ENCODE results near the gene TAF1A.
"Not testable (repeated sequence)": the region's sequence is repeated elsewhere in the genome, so short reads cannot be mapped to it uniquely, and the experiment has no call there.

The TAF1A gene

DNA sequence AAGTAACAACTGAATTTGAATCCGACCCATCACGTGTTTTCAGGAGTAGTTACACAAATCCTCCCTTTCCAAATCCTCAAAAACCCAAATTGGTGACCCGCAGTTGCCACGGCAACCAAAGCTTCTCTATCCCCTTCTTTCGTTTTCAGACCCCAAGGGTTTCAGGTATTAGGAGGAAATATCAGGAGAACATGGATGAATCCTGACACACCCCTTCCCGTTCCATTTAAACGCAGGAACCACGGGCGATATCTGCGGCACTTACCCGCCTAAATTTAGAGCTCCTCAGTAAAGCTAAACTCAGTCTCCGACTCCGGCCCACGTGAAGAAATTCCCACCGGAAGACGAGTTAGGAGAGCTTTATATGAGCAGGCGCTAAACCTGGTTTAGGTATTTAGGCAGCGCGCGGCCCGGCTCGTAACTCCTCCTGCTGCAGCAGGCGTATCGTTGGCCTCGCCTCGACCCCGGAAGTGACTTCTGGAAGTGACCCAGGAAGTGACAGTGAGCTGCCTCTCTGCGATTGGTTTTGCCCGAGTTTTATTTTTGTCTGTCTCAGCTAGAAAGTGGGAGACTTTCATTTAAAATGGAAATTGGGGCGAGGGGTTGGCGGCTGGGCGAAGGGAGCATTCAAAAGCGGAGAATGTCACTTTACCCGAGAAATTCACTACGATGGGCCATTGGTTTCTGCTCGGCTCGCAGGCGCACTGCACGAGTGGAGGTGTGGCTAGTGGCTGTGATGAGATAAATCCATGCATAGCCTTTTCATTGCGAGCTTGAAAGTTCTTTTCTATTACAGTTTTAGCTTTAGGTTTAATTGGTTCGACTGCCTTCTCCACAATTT is at the start of gene TAF1A:
TSS of gene TAF1A (minus strand) at position 472 of the 841 bp plus-strand sequence.
- DNase-seq: peak; percentile 64

DNA sequence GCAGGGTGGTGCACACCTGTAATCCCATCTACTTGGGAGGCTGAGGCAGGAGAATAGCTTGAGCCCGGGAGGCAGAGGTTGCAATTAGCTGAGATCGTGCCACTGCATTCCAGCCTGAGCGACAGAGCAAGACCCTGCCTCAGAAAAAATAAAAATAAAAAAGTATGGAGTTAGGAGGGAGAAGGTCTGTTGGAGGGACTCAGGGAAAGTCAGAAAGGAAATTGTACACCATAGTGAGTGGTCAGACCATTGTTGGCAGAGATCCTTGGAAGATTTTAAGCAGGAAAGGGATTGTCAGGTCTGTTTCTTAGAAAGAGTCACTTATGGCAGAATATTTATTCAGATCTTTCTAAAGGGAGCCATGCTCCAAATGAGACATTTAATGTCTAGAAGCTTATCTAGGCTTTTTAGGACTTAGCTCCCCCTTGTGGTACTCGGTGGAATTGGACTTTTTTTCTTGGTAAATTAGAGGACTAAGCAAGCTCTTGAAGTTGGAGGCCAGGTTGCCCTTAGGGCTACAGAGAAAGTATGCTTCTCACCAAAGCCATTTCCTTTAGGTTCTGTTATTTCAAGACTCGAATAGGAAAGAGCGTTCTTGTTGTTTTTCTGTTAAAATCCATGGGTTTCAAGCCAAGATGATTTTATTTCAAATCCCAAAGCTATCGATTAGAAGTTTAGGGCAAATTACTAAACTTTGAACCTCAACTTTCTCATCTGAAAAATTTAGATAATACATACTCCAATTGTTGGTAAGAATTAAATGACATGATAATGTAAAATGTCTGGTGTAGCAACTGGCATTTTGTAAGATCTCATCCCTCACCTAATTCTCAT is 44.7 kb upstream of the TAF1A start:
- peak; percentile 77 for DNase-seq

DNA sequence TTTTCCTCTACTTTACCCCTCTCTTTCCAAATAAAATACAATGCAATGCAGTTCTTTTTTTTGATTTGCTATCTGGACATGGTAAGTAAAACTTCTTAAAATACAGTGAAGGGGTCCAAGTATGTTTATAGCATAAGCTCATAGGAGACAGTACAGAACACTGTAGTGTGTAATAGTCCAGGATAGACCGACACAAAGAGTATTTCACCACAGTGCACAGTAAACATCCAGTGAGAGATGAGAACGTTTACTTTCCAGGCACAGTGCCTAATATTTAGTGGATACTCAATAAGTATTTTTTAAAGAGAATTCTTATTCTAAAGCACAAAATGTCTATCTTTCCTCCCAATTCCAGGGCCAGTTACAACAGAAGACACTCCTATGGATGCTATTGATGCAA is 43.0 kb upstream of the TAF1A start:
- no peak for DNase-seq

DNA sequence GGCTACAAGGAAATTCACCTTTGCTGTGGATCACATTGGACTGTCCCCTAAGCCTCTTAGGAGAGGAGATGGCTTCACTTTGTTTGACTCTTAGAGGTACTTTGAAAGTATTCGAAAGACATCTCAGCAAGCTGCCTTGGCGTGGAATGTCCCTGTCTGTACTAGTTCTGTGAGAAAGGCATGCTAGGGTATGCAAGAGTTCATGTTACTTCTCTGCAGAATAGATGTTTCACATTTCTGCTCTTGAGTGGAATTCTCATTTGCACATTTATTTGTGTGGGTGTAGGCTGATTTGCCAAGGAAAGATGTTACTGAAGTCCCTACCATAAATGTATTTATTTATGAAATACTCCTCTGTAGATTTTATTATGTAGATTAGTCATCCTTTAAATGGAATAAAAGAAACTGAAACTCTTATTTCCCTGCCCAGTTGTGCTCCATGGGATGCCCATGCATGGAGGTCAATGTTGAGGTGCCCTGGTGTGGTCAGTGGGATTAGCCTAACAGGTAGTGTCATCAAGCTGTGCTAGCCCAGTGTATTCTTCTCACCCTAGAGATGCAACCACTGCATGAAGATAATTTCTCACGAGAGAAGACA is 42.0 kb upstream of the TAF1A start:
- no peak for DNase-seq

DNA sequence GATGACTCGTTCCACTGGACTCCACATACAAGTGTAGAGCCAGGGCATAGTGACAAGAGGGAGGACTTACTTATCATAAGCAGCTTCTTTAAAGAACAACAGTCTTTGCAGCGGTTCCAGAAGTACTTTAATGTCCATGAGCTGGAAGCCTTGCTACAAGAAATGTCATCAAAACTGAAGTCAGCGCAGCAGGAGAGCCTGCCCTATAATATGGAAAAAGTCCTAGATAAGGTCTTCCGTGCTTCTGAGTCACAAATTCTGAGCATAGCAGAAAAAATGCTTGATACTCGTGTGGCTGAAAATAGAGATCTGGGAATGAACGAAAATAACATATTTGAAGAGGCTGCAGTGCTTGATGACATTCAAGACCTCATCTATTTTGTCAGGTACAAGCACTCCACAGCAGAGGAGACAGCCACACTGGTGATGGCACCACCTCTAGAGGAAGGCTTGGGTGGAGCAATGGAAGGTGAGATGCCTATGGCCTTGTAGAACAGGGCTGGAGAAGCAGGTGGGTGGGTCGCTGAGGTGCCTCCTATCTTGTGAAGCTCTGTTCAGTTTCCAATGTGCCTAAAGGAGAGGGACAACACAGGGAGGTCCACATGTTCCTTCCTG is 40.3 kb upstream of the TAF1A start:
- DNase-seq: no peak

DNA sequence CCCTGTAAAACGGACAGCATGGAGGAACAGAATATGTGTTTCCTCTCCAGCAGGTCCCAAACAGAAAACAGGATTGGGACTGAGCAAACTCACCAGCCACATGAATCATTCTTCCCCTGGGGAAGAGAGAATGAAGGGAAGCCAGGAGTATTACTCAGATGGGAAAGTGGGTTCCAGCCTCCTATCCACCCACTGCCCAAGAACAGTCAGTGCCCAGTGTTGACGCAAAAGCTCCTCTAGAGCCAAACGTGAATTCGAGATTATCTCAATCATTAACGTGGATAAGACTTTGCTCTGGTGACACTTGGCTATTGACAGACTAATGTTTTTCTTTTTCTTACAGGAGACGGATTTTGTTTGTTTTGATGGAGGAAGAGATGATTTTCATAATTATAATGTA is 37.5 kb upstream of the TAF1A start:
- DNase-seq: no peak

DNA sequence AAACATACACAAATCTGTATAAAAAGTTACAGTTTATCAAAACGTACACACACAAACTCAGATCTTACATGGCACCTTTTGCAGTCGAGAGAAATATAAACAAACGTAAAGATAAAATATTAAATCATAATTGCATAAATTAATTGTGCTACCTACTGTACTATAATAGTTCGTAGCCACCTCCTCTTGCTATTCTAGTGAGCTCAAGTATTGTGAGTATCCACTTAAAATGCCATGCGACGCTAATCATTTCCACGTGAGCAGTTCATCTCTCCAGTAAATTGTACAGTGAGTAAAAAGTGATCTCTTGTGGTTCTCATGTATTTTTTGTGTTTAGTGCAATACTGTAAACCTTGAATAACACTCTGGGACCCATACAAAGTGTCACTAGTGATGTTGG is 34.5 kb upstream of the TAF1A start:
- no peak for DNase-seq

DNA sequence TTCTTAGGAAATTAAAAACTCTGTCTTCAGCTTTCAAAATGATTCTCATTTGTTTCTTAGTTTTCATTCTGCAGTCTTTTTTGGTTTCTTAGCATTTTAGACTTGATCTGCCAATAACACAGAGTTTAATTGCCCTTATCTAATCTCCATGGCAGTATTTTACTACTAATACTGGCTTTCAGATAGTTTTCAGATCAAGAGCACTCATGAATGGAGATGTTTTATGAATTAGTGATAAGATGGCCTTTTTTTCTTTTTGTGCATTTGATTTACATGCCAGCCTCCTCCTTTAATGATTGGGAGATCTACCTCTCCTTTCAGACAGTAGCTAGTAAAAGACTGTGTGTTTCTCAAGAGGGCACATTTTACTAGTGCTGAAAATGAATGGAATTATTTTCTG is 33.7 kb upstream of the TAF1A start:
- no peak for DNase-seq

DNA sequence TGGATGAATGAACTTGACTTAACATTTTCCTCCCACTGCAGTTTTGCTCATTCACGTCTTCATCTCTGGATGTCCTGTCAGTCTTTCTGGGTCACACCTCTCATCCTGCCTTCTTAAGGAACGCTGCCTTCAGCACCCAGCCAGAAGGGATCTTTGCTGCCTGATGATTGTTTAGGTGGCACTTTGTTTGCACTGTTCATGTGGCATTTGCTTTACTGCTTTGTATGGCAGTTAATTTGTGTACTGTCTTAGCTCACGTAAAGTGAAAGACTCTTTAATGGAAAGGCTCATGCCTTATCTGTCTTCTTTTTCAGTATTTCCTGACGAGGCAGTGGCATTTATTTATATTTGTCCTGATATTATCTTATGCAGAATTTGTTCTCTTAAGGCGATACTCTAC is 33.0 kb upstream of the TAF1A start:
- no peak for DNase-seq

DNA sequence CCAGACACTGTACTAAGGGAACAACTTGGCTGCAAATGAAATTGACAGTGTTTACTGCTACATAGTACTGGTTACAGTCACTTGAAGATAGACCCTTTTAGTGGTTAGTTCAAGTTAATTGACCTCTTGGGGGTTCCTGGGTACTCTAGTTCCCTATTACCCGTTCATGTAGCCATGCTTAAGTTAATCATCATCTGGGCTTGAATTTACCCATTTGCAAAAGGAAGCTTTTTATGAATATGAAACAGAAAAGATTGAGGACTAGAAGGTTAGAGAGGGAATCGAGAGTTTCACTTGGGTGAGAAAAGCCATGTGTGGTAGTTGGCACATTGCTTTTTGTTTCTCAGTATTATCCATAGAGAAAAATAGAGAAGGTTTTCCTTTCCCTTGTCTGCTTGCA is 30.8 kb upstream of the TAF1A start:
- DNase-seq: no peak

DNA sequence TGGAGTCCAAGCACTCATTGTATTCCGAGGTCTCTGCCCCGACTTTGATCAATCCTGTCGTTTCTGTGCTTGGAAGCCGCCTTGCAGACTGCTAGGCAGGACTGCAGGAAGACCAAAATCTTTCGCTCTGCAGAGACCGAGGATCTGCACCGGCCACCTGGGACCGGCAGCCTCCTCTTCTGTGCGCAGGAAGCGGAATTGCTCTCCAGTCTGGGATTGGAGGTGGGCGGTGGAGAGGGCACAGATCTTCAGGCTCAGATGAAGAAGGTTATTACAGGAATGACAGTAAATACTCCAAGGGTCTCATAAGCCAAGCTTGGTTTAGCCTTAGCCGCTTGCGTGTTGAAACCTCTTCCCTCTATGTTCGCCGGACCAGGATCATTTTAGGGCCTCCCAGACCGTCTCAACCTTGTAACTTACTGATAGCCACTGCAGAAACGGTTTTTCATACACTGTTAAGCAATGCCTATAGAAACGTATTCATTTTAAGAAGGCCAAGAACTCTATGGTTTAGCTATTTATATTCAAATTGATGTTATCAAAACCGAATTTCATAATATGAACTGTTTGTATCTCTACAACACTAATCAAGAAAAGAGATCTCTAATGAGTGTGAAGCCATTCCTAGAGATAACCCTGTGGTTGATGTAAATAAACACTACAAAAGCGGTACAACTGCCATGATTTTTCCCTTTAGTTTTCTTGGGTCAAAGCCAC is 29.3 kb upstream of the TAF1A start:
- no peak for DNase-seq

DNA sequence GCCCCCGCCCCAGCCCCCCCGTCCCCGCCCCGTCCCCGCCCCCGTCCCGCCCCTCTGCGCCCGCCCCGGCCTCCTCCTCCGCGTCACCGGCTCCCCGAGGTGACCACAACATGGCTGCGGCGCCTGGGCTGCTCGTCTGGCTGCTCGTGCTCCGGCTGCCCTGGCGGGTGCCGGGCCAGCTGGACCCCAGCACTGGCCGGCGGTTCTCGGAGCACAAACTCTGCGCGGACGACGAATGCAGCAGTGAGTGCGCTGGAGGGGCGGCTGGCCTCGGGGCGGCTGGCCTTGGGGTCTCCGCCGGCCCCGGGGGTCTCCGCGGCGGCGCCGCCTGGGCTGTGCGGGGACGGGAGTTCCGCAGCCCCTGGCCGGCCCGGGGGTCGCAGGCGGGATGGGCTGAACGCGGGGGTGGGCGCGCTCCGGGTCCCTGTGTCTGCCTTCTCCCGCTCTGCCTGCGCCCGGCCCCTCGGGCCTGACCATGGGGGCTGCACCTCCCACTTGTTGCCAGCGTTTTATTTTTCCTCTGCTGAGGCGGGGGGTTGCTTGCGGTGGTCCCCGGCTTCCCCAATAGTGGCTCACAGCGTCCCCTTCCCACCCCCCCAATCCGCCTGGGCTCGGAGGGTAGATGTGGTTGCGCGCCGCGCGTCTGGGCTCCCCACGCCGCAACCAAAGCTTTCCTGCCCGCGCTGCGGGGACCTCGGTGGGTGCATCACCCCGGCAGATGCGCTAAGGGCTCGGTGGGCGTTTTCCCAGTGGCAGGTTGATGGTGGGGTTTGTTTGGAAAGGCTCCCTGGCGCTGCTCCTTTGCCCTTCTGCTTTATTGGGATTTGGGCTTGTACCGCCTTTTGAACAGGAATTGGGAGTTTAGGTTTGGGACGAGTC is 28.5 kb upstream of the TAF1A start, which contains the start of gene MIA3:
TSS of gene MIA3 (plus strand) at position 97 of the 879 bp plus-strand sequence. CDS start at position 111, 14 bp downstream.
- DNase-seq: no peak

DNA sequence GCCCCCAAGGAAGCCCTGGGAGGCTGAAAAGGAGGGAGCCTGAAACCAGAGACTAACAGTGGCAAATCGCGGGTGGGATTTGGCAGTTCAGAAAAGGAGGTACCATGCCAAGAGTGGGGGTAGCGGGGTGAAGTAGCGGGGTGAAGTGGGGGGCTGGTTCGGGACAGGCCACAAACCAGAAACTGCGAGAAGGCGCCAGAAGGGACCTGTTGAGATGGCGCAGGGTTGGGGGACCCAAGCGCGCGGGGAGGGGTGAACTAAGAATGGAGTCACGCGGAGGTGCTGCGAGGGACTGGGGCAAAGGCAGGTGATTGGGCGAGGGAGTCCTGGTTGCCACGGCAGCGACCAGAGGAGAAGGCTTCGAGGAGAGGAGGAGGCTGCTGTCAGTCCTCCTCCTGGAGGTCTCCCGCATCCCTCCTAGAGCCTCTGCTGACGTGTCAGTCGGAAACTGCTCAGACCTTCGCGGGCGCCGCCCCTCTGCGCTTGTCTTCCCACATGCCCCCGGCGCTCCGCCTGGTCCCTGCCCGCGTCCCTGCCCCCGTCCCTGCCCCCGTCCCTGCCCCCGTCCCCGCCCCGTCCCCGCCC is 27.7 kb upstream of the TAF1A start:
- DNase-seq: peak; percentile 29

DNA sequence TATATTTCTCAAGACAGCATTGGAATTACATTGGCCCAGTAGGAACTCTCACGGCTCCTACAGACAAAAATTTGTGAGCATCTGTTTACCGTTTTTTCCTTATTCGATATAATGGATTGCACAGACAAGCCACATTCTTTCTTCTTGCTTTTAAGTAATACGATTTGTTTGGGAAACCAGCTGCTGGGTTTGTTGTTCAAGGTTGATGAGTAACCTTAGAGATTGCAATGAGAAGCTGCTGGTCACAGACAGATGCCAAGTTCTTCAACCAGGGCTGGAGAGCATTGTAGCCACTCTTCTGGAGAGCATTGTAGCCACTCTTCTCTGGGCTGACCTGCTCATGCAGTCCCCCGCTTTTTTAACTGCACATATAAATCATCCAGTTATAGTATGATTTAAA is 26.8 kb upstream of the TAF1A start:
- DNase-seq: no peak

DNA sequence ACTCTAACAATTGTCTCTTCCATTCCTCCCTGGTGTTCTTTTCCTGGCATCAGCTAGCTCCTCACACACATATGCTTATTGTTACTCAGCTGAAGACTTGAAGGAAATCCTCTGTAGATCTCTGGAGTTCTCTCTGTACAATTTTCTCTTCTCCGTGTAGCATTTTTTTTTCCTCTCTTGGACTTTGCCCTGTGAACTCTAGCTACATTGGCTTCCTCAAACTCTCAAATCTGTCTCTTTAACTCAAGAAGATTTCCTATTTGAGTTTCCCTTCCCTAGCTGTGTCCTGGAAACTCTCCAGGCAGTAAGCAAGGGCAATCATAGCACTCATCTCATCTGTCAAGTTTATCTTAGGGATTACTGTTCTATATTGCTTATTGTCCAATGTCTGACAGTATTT is 23.9 kb upstream of the TAF1A start:
- DNase-seq: no peak

DNA sequence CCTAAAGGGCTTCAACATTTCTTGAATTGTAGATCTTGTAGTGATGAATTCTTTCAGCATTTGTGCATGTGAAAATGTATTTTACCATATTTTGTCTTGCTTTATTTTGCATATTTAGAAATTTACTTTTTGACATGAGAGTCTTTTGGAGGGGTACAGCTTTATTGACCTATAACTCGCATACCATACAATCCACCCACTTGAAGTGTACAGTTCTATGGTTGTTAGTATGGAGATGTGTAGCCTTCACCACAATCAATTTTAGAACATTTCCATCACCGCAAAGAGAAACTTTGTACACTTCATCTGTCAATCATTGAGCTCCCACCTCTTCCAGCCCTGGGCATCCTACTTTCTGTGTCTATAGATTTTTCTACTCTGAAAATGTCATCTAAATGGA is 21.0 kb upstream of the TAF1A start:
- DNase-seq: no peak

DNA sequence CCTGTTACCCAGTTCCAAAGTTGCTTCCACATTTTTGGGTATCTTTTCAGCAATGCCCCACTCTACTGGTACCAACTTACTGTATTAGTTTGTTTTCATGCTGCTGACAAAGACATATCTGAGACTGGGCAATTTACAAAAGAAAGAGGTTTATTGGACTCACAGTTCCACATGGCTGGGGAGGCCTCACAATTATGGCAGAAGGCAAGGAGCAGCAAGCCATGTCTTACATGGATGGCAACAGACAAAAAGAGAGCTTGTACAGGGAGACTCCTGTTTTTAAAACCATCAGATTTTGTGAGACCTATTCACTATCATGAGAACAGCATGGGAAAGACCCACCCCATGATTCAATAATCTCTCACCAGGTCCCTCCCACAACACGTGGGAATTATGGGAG is 19.4 kb upstream of the TAF1A start:
- DNase-seq: not testable (repeated sequence)

DNA sequence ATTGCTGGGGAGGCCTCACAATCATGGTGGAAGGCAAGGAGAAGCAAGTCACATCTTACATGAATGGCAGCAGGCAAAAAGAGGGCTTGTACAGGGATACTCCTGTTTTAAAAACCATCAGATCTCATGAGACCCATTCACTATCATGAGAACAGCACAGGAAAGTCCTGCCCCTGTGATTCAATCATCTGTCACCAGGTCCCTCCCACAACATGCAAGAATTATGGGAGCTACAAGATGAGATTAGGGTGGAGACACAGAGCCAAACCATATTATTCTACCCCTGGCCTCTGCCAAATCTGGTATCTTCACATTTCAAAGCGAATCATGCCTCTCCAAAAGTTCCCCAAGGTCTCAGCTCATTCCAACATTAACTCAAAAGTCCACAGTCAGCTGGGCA is 17.0 kb upstream of the TAF1A start:
- DNase-seq: no peak

DNA sequence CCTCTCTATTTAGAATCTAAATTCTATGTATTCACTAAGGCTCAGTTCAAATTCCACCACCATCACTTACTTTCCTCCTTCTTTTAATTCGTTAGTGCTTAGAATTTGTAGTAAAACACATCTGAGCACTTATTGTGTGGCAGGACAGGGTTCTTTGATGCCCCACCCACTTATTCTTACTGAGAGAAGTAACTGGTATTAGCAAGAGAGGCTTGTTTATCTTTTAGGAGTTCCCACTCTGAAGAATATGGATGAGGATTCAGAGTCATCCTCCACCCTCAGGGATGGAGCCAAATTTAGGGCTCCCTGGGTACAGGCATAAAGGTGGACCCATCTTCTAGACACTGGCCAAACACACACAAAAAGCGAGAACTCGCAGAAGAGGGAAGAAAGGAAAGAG is 11.5 kb upstream of the TAF1A start:
- DNase-seq: no peak

DNA sequence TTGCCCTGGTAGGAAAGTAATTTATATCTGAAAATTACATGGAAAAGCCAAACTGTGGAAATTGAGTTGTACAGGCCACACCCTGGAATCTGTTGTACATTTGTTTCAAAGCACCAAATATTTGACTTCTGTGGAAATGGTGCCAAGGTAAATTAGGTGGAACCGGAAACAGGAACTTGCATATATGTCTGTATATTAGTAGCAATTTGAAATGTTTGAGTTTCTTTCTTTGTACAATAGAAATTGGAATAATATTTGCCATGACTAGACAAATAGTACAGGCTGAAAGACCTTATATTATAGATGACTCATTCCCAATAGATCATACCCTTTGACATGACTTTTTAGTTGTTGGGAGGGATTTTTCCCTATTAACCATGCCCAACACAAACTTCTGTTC is 10.5 kb upstream of the TAF1A start:
- DNase-seq: no peak

DNA sequence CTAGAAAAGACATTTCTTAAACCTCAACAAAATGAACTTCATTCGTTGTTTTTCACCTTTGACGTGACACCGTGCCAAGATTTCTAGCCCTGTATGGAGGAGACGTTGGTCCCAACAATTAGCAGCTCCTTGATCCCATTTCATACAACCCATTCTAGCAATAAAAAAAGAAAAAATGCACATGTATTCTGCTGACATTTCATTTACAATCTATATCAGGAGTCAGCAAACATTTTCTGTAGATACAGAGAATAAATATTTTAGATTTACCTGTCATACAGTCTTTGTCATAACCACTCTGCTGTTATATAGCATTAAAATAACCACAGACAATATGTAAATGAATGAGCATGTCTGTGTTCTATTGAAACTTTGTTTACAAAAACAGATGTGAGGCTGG is 7.0 kb upstream of the TAF1A start:
- DNase-seq: no peak
